Activated gamma-delta T cell treated with anti-CD3 and anti-CD28 coated beads, Interleukin-2, amount 50 U/mL, for 16 hours (primary cell): Measurements from ENCODE around the gene TNS1.
A peak's percentile ranks its signal among the peaks of the same experiment; 100 is the strongest.

Experiments used
- DNase-seq: peaks from one replicate; pipeline ENCODE4 v3.0.0-alpha.2; 2020; ENCODE audit warnings: low read depth

The TNS1 gene

DNA sequence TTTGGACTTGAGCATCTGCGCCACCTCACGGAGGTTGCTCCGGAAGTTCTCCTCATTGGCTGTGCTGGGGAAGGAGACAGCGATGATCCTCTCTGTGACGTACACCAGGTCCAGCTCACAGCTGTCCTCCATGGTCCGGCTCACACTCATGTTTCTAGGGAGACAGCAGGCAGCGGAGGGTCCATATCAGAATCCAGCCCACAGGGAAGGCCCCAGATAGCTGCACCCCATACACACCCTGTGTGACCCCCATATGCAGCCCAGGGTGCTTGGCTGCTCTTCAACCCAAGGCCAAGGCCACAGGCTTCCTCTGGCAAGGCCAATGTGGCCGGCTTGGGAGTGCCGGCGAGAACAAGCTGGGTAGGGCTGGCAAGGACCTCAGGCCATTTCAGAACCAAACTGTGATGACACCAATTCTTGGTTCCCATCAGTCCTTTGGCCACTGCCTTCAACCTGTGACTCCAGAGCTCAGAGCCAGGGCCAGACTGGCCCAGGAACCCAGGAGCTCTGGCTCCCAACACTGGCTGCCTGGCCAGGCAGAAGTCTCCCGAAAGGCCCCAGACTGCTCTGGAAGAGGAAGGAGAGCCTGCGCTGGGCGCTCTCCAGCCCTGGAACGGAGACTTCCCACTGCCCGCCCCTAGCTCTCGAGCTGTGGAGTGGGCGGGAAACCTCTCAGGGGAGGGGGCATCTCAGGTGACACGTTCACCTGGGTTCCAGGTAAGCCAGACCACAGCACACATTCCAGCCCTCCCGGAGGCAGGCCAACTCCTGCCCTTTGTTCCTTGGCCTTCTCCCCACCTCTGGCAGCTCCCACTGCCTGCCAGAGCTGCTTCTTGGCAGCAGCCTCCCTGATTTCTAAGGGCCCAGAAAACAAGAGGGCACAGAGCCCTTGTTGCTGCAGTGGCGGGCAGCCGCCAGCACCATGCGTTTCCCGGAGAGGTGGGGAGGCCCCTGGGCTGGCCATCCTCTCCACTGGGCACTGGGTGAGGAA lies 104.7 kb downstream of the TNS1 start:
- DNase-seq = no peak

DNA sequence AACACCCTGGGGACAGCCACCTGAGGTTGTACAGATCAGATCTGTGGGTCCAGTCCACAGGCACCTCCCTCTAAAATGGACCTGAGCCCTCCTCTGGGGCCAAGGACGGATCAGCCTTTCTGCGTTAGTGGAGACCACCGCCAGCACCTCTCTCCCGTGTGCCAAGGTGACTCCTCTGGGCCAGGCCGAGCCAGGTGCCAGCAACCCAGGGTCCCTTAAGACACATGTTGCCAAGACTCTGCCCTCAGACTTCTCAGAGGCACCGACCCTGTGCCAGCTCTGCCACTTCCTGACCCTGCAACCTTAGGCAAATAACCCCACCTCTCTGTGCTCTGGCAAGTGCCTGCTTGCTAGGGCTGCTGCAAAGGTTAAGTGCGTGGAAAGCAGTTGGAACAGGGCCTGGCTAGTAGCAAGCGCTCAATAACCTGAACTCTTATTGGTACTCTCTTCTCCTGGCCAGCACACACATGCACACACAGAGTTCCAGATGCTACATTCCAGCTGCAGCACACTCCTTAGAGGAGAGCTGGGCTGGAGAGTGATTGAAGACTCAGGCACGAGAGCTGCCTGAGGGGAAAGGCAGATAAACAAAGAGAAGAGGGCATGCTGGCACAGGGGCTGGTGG lies 105.6 kb downstream of the TNS1 start:
- DNase-seq = no peak

DNA sequence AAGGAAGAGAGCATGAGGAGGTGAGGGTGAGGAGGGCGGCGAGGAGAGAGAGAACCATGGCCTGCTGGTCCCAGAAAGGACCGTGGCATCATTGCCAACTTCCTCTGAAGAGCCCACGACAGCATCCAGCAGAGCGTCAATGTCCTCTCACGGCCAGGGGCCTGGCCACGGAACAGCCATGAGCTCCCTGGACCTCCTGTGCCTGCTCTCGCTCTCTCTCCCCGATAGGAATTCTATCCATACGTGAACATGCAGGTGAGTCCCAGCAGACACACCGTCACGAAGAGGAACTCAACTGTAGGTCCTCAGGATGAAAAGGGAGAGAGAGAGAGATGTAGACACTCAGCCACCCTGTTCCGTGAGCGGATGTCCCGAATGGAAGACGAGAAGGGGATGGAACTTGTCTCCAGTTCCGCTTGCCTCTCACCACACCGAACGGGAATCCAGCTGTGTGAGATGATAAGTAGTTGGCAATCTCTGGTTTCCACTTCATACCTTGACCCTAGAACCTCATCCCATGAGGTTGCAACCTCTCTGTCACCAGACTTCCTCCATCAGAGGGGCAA lies 107.6 kb downstream of the TNS1 start:
- no peak for DNase-seq

DNA sequence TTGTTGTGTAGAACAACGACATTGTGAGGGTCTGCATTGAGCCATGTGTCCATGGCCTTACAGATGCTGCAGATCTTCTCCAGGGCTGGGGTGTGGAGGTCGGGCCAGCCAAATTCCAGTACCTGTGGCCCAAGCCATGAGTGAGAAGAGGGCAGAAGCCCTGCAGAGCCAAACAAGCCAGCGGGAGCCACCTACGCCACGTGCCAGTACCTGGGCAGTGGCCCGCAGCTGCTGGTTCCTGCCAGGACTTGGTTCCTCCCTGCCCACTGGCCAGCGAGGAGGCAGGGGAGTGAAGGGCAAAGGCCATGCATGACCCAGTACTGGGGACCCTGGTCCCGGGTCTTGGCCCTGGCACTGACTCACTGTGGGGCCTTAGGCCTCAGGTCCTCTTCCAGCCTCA lies 109.4 kb downstream of the TNS1 start:
- DNase-seq = no peak

DNA sequence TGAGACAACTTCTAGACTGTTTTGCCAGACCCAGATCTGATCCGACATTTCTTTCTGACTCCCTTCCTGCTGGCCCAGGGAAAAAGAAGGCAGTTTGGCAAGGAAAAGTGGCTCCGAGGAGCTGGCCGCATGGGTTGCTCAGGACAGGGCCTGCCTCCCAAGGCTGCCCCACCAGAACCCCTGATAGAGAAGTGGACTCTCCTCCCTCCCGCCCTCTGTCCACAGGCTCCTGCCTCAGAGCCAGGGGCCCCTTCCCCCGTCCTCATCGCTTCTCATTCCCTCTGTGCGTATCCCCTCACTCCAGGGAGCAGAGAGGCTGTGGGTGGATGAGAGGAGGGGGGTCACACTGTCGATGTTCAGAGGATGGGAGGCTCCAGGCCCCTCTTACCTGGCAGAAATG lies 110.2 kb downstream of the TNS1 start:
- DNase-seq = no peak

DNA sequence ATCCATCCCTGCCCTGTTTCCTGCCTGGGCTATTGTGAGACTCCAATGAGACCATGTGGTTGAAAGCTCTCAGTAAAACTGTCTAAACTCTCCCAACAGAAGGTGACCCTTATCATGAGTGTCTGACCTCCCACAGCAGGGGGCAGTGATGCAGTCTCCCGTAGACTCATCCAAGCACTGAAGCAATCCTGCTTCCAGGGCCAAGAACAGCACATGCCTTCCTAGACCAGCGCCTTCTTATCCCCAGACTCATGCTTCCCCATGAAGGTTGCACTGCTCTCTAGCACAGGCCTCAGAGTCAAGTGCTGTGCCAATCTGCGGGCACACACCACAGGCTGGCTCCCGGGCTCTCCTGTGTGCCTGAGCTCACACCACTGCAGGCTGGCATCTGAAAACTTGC lies 112.3 kb downstream of the TNS1 start:
- DNase-seq = no peak

DNA sequence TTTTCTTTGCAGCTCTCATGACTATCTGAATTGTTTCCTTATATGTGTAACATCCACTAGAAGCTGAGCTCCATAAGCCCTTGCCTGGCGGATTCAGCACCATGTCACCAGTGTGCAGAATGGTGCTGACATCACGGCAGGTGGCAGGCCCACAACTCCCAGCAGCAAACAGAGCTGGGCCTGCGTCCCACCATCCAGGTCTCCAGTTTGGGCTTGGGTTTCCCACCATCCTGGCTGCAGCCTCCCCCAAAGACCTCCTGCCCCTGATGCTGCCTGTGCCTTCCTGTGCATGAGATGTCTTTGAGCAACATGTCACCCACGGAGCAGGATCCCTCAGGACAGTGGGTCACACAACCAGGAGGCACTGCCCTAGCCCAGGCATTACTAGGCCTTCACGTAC lies 113.1 kb downstream of the TNS1 start:
- DNase-seq = no peak

DNA sequence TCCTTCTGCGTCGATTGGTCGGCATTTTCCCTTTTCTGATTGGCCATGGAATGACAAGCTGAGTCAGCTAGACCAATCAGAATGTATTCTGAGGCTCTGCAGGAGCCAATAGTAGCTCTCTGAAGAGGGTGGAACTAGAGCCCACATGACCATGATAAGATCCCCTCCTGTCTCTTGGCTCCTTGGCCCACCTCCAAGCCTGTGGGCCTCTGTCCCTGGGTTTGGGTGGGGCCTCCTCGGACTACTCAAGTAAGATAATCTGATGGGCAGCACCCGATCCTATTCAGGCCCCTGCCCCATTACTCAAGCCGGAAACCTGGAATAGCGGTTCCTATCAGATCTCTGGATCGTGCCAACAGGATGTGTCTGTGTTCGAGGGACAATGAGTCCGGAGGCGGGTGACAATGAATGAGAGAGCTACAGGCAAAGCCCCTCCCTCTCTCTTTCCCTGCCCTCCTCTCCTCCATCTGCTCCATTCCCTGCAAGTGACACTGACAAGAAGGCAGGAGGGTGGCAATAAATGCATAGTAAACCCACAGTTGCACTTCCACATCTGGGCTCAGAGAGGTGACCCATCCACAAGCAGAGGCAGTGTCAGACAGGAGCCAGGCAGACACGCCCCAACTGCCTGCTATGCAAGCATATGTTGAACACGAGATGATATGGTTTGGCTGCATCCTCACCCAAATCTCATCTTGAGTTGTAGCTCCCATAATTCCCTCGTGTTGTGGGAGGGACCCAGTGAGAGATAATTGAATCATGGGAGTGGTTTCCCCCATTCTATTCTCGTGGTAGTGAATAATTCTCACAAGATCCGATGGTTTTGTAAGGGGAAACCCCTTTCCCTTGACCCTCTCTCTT lies 114.7 kb downstream of the TNS1 start:
- no peak for DNase-seq

DNA sequence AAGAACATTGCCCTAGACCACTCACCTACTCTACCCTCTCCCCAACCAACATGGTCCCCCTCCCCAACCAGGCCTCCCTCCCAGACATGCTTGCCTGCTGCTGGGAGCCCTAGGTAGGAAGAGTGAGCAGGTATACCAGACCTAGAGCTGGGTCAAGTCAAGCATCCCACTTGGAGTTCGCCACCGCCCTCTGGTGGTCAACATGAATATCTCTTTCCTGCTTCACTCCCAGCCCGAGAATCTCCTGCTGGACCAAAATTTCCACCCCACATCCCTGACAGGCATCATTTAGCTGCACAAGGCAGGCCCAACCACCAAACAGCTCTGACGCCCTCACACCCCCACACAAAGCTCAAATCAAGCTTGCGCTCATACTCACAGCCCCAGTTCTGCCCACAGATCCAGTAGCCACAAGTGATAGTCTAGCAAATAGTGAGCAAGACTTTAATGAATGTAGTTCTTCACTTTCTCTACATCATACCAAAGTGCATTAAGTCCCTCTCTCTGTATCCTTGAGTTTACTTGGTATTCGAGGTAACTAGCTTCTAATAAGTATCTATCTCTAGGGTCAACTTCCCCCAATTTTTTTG lies 116.0 kb downstream of the TNS1 start:
- DNase-seq = peak; percentile 31

DNA sequence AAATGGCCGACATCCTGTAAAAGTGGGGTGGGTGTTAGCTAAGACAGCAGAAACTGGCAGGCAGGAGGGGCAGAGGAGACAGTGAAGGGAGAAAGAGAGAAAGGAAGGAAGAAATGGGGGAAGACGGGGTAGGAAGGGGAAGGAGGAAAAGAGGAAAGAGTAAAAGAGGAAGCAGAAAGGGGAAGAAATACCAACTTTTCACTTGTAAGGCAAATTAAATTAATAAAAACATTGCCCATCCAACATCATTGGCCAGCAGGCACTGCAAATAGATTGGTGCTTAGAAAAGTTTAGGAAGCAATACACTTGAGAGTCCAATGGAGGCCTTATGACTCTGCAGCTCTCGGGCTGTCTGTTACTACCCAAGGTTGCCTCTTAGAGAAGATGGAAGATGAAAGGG lies 116.7 kb downstream of the TNS1 start:
- no peak for DNase-seq

DNA sequence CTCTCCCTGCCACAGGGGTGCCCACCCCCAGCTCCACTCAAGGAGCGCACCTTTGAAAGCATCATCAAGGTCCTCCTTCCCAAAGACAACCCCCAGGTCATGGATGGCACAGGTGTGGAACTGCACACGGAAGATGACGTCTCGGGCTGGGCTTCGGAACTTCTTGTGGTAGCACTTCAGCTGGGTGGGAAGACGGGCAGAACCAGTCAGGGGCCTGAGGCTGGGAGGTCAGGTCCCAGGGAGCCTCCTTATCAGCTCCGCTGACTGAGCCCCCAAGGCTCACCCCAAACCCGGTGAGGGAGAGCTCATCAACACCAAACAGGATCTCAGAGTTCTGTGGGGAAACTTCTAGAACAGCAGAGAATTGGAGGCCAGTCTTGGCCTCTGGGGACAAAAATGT lies 117.8 kb downstream of the TNS1 start:
- DNase-seq = no peak

DNA sequence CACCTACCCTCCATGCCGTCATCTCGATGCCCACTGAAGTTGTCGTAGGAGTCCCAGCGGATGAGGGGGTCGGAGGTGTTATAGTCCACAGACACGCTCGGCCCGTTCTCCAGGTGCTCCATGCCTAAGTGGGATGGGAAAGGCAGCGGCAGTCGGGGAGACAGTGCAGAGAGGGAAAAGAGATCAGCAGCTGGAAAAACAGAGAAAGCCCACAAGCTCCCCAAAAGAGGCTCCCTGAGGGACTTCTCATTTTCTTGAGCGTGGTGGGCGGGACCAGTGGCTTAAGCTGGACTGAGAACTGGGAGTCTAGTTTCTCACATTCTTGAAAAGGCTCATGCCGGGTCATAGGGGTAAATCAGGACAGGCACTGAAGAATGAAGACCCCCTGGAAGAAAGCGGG lies 121.9 kb downstream of the TNS1 start:
- no peak for DNase-seq

DNA sequence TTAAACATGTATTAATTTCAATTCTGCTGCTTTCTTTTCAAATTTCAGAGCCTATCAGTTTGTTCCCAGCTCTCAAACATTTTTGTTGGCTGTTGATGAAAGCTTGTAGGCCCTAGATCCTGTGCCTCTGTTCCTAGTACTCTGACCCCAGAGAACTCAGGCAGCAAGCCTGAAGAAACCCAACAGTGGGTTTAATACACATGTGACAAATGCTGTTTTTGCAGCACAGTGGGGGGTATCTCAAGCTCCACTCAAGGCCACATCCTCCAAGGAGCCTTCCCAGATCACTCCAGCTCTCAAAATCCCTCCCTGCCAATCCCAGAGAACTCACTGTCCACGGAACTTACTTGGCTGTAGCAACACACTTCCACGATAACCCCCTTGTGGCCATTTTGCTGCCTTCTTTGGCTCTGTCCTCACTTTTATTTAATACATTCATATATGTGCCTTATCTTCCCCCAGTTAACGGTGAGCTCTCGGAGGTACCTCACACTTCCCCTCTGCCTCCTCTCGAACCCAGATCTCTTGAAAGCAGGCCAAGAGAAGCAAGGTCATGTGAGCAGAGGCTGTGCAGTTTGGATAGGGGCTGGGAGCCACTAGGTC lies 122.4 kb downstream of the TNS1 start:
- DNase-seq = no peak

DNA sequence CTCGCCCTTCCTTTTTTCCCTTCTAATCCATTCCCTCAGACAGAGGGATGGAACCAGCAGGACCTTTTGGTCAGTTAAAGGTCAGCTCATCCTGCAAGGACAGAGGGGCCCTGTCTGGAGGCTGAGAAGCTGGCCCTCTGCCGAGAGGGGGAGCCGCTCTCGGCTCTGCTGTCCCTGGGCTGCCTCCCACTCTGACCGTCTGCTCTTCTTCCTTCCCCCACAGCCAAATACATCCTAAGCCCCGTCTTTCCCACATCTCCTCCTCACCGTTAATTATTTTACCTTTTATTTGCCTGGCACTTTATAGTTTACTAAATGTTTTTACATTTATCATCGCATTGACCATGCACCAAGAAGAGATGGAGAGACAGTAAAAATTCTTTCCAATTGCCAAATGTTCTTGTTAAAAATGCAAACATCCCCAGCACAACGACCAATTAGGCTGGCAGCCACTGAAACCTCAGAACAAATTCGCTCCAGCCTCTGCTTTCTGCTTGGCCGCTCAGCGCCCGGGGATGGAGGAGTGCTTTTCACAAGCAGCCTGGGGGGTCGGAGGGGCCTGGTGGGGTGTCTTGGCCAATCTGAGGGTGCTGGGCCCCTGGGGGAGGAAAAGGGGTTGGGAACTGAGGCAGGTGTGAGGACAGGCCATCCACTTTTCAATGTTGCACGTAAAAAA lies 123.7 kb downstream of the TNS1 start:
- DNase-seq = no peak

DNA sequence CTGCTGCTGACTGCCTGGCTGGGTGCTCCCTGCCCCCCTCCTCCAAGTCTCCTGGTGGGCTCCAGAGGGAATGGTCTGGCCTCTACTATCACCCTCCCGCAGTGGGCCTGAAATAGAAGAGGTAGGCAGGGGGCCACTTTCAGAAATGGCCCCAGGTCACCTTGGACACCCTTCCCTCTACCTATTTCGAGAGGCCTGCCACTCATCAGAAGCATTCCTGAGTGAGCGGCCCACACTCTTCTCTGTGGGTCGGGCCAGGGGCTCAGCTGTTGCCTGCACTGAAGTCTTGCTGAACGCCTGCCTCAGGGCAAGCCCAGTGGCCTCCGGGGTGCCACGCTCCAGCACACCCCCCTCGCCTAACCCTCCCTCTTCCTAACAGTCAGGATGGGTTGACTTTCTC lies 124.9 kb downstream of the TNS1 start:
- no peak for DNase-seq

DNA sequence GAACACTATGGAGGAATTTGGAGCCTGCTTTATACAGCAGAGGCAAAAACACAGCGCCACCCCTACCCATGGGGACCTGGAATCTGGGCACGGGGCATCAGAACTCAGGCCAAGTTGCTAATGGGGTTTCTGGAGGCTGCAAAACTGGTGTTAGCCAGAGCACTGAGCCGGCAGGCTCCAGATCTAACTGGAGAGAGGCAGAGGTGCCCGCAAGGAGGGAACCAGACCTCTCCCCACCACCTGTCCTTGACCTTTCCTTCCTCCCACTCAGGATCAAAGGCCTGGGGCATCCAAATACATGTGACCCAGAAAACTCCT lies 126.6 kb downstream of the TNS1 start:
- DNase-seq = no peak

DNA sequence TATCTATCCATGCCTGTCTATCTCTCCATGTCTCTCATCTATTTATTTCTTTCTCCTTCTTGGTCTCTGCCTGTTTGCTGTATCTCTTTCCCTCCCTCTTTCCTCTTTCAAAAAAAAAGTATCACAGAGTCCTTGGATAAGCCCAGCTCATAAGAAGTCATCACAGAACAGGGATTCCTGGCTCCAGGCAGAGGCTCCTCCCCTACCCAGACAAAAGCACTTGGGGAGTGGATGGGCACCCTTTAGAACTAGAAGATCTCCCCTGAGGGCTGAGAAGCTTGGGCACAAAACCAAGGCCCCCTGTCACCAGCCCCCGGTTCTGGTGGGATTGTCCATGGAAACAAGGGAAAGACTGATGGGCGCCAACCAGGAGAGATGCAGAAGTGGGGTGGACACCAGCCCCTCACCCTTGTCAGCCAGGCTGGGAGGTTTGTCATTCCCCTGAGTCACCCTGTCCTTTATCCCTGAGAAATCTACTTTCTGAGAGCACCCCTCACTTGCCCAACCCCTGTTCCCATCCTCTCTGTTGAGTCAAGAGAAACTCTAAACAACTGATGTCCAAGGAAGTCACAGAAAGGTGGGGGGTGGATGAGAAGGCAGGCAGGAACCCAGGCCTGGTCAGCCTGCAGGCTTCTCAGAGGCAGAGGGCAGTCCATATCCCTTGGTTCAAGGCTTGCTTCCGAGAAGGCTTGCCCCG lies 127.1 kb downstream of the TNS1 start:
- no peak for DNase-seq

DNA sequence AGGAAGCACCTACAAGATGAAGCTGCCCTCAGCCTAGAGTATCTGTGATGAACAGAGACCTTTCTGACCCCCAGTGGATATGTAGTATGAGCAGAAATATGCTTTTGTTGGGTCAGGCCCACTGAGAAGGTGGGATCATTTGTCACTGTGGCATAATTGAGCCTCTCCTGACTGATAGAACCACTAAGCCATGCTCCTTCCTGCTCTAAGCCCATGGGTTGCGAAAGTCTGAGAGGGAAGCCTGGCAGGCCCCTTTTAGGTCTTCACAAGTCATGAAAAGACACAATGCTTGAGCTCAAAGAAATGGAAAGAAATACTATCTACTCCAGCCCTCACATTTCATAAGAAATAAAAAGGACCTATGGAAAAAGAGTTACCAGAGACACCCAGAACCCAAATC lies 127.7 kb downstream of the TNS1 start:
- DNase-seq = no peak

DNA sequence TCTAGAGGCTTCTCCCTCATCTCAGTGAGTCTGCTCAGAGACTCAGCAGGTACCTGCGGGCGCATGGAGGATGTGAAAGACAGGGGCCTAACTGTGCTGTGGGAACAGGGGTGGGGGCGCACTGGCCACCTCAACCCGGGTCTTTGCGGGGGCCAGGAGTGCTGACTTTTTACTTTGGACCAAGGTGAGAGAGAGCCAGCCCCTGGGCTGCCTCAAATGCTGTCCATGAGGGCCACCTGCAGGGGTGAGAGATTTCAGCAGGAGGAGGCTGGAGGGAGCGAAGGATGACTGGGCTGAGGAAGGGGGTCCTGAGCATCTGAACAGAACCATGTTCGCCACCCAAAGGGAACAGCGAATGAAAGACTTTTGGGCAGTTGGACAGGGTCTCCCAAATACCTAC lies 129.4 kb downstream of the TNS1 start:
- DNase-seq = no peak

DNA sequence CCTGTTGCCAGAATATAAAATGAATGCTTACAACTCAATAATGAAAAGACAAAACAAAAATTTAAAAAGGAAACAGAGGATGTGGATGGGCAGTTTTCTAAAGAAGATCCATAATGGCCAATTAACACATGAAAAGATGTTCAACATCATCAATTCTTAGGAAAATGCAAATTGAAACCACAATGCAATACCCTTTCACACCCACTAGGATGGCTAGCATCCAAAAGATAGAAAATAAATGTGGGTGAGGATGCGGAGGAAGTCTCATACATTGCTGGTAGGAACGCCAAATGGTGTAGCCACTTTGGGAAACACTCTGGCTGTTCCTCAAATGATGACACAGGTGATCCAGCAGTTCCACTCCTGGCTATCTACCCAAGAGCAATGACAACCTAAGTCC lies 130.5 kb downstream of the TNS1 start:
- DNase-seq = no peak
